Motor neuron (in vitro differentiated cells): ENCODE results near the gene NBDY. TPM values are rescaled to one million over a fixed set of nuclear protein-coding genes. Genes with fewer than 3 reads are reported as not detected.

ENCODE experiments used
- ATAC-seq, 8 experiments: fragments of 200-7000 bp; cut with Tn5 transposase; replicated peaks in 6 of 8; 2 replicates each; pipeline ENCODE4 v1.8.0; 2021; ENCODE audit warnings: mild to moderate bottlenecking in 8 of 8, moderate library complexity in 8 of 8
- H3K27ac ChIP-seq, 2 donors: fragments of 250-450 bp; sonication (Bioruptor Pico); 2 replicates each; pipeline ENCODE4 v1.9.0; 2021; ENCODE audit warnings: antibody characterized with exemption in 2 of 2, mild to moderate bottlenecking in 2 of 2, moderate library complexity in 1 of 2
- H3K4me1 ChIP-seq, 2 donors: fragments of 250-450 bp; sonication (Bioruptor Pico); replicated peaks in 1 of 2; 2 replicates each; pipeline ENCODE4 v1.6.1; 2021; ENCODE audit warnings: antibody characterized with exemption in 2 of 2, mild to moderate bottlenecking in 2 of 2, moderate library complexity in 1 of 2
- H3K4me3 ChIP-seq, 5 donors: fragments of 250-450 bp; sonication (Bioruptor Pico); 2 replicates each; pipeline ENCODE4 v1.9.0; 2021; ENCODE audit warnings: antibody characterized with exemption in 5 of 5, mild to moderate bottlenecking in 5 of 5, moderate library complexity in 4 of 5
- WGBS, 10 experiments: fragments of 450-650 bp; shearing (Covaris generic); methylation state at CpG; one replicate each; pipeline ENCODE4 v1.0.0; 2022; 5-methylcytosine and 5-hydroxymethylcytosine counted together
- in situ Hi-C, 9 experiments: fragments of 400-800 bp; cut with MboI; loops; one replicate each; pipeline ENCODE4 v1.15.0; 2021; ENCODE audit warnings: low sequenced_read_pairs in 9 of 9, low pct_unique_long_range_greater_than_20kb in 2 of 9; ENCODE audit not compliant: unreplicated experiment in 9 of 9
- total RNA-seq, 8 experiments: library from RNA; unstranded; fragments of 300-600 nt; gene quantifications; 2 replicates each; pipeline versions ENCODE4 v1.2.3 to v1.2.4, GENCODE V29; 2022

NBDY gene
- total RNA-seq, 8 experiments from 2014 or later, result 32.8 to 67.9 (median 48.5) TPM

DNA sequence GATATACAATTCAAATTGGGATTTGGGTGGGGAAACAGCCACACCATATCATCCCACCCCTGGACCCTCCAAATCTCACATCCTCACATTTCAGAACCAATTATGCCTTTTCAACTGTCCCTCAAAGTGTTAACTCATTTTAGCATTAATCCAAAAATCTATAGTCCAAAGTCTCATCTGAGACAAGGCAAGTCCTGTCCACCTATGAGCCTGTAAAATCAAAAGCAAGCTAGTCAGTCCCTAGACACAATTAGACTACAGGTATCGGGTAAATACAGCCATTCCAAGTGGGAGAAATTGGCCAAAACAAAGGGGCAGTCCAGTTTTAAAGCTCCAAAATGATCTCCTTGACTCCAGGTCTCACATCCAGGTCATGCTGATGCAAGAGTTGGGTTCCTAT is 128.0 kb downstream of the NBDY start:
- H3K27ac ChIP-seq, result no peak overlapping the region
- 0 to 75% (median 67%) methylated on average over 1 of the region's 1 CpG; no CpG with 5 or more reads in 7 of the 10 experiments for whole genome bisulfite sequencing, 10 experiments
- H3K4me3 ChIP-seq, result no peak overlapping the region
- no peak for ATAC-seq
- H3K4me1 ChIP-seq, result no peaks in the 10 kb centered on the region
- in situ Hi-C loops, result no loop called here

DNA sequence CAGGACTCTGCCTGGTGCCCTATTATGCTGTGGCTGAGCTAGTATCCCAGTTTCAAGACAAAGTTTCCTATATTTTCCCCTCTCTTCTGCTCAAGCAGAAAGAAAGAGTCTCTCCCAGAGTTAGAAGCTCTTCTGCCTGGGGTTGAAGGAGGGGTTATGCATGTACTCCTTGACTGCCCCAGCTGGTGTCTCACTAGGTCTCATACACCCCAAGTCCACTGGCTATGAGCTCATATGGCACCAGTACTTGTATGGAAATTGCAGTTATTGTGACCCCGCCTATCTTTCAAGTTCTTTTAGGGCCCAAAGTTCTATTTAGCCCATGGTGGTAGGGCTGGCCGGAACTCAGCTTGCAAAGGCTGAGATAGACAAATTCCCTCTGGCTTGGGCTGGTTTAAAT is 131.8 kb downstream of the NBDY start:
- Histone ChIP-seq H3K27ac (no peak overlapping the region), H3K4me3 (no peak overlapping the region), H3K4me1 (no peaks in the 10 kb centered on the region)
- WGBS, 10 experiments, result 0 to 100% methylated on average over 1 of the region's 2 CpGs; no CpG with 5 or more reads in 8 of the 10 experiments
- in situ Hi-C loops, result no loop called here
- ATAC-seq, result peak in 2 of 8 experiments; percentile 87 to 90

Other genes with a start within 250 kb of the NBDY start
- 10 to 100 TPM; 13.8 to 29.0 (median 20.0) TPM for gene UBQLN2, start 165.6 kb upstream of the NBDY start, total RNA-seq